Hepatocyte (in vitro differentiated cells): ENCODE measurements around the gene TUBA1C.

Experiments used
- EZH2 ChIP-seq: fragments of 200-600 bp; sonication (generic); IDR thresholded peaks from 2 replicates; pipeline ENCODE4 v1.6.1; 2016; ENCODE audit warnings: antibody characterized with exemption, mild to moderate bottlenecking, borderline replicate concordance
- TF ChIP-seq, protein P1 (sequence below): fragments of 200-600 bp; sonication (generic); IDR thresholded peaks from 2 replicates; pipeline ENCODE4 v1.5.1; 2016; ENCODE audit warnings: antibody characterized with exemption, mild to moderate bottlenecking; ENCODE audit not compliant: poor library complexity

DNA sequence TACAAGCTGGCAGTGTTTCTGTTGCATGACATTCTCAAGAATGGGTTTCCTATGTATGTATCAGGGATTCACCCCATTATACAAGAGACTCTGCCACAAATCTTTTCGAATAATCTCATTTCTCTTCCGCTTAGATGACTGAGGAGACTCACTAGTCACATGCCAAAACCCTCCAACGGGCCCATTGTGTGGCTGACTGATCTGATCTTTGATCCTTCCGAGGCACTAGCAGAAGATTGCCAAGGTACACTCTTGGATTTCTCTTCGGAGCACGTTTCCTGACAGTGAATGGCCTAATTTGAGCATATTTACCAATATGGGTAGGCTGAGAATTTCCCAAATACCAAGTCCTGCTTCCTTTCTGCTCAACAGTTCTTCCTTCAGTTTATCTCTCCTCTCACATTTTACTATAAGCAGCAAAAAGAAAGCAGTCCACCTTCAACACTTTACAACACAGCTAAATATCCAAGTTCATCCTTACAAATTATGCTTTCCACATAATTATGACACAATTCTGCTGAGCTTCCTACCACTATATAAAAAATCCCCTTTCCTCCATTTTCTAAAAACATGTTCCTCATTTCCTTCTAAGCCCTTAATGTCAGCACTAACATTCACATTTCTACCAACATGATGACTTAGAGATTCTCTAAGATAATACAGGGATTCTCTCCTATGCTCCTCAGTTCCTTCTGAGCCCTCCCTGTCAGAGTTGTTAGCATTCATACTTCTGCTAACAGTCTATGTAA is 41.1 kb downstream of the TUBA1C start:
- TF ChIP-seq, protein P1, sequence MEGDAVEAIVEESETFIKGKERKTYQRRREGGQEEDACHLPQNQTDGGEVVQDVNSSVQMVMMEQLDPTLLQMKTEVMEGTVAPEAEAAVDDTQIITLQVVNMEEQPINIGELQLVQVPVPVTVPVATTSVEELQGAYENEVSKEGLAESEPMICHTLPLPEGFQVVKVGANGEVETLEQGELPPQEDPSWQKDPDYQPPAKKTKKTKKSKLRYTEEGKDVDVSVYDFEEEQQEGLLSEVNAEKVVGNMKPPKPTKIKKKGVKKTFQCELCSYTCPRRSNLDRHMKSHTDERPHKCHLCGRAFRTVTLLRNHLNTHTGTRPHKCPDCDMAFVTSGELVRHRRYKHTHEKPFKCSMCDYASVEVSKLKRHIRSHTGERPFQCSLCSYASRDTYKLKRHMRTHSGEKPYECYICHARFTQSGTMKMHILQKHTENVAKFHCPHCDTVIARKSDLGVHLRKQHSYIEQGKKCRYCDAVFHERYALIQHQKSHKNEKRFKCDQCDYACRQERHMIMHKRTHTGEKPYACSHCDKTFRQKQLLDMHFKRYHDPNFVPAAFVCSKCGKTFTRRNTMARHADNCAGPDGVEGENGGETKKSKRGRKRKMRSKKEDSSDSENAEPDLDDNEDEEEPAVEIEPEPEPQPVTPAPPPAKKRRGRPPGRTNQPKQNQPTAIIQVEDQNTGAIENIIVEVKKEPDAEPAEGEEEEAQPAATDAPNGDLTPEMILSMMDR: no peak
- no peak for TF ChIP-seq EZH2
